ENCODE data around the gene LDLRAD3. TPM values are rescaled to one million over a fixed set of nuclear protein-coding genes. Genes with fewer than 3 reads are reported as not detected.

LDLRAD3 gene
- polyA plus RNA-seq, 1 of the 3 experiments (the other 2 are of a cell fraction): 10.6 TPM

- H3K9me2 ChIP-seq: no peaks in the 10 kb centered on the region
- WGBS (ENCODE audit: low lambda C conversion rate): 90% methylated on average over 3 of the region's 3 CpGs
- H3K36me3 ChIP-seq (replicated peaks in 1 of 2; ENCODE audit: control insufficient read depth in 1 of 2, insufficient read depth in 2 of 2, low read length in 1 of 2): no peaks in the 10 kb centered on the region
- no peak overlapping the region for H3K27ac ChIP-seq (ENCODE audit: low read depth in 2 of 2, low read length in 1 of 2)
- no peaks in the 10 kb centered on the region for H3K4me1 ChIP-seq (ENCODE audit: control insufficient read depth in 1 of 2, insufficient read depth in 2 of 2, low read depth in 1 of 2, low read length in 1 of 2)
- no peak overlapping the region for H2AFZ ChIP-seq (ENCODE audit: low read depth)
- H4K20me1 ChIP-seq (ENCODE audit: insufficient read depth): no peaks in the 10 kb centered on the region
- no peak overlapping the region for H3K4me3 ChIP-seq (ENCODE audit: low read depth in 2 of 2, low read length in 1 of 2)
- ChIA-PET CTCF (interaction anchor here (0.9 to 1.7 kb wide), 4 partner anchors 9 to 60 kb away, joined by 3 to 7 read pairs (median 5); no protein-coding TSS in a partner anchor), POLR2A (no interaction called here)
- H3F3A ChIP-seq (replicated peaks; ENCODE audit: insufficient read depth): no peaks in the 10 kb centered on the region
- no peak overlapping the region for H3K4me2 ChIP-seq
- no peaks in the 10 kb centered on the region for H3K9me3 ChIP-seq
- no peaks in the 10 kb centered on the region for H3K79me2 ChIP-seq (ENCODE audit: insufficient read depth)
- no peak for DNase-seq
- no peak for TF ChIP-seq SMC3 (IDR thresholded peaks at IDR 0.05; ENCODE audit: low read depth, low read length)
- TF ChIP-seq JUND (IDR thresholded peaks at IDR 0.05): no peak
- TF ChIP-seq YY1 (IDR thresholded peaks at IDR 0.05; ENCODE audit: low read depth): no peak
- TF ChIP-seq FOXM1 (IDR thresholded peaks at IDR 0.05; ENCODE audit: low read depth): no peak
- TF ChIP-seq USF2 (IDR thresholded peaks at IDR 0.05; ENCODE audit: borderline replicate concordance, low read depth, low read length): no peak
- no peak for TF ChIP-seq FOXJ3 (CRISPR knock-in tag; IDR thresholded peaks at IDR 0.05)
- no peak overlapping the region for H3K9ac ChIP-seq
- no peaks in the 10 kb centered on the region for H3K27me3 ChIP-seq (ENCODE audit: insufficient read depth)
Observed at GRCh38 chr11:36205536-36205935, 261.7 kb downstream of the LDLRAD3 start.

GRCh38 chr11:36210529-36210928, 266.7 kb downstream of the LDLRAD3 start:
- H3K79me2 ChIP-seq (ENCODE audit: insufficient read depth): no peaks in the 10 kb centered on the region
- H3K4me2 ChIP-seq: no peak overlapping the region
- no peaks in the 10 kb centered on the region for H3K36me3 ChIP-seq (replicated peaks in 1 of 2; ENCODE audit: control insufficient read depth in 1 of 2, insufficient read depth in 2 of 2, low read length in 1 of 2)
- H3K9me3 ChIP-seq: no peaks in the 10 kb centered on the region
- no peak for TF ChIP-seq POLR2AphosphoS5 (IDR thresholded peaks at IDR 0.05; ENCODE audit: low read depth, low read length)
- no peak for TF ChIP-seq FOXM1 (IDR thresholded peaks at IDR 0.05; ENCODE audit: low read depth)
- no peak for TF ChIP-seq TAF1 (IDR thresholded peaks at IDR 0.05; ENCODE audit: borderline replicate concordance, low read depth, low read length)
- no peak for TF ChIP-seq SMC3 (IDR thresholded peaks at IDR 0.05; ENCODE audit: low read depth, low read length)
- no peak for TF ChIP-seq ELF1 (IDR thresholded peaks at IDR 0.05)
- TF ChIP-seq YY1 (IDR thresholded peaks at IDR 0.05; ENCODE audit: low read depth): no peak
- TF ChIP-seq JUND (IDR thresholded peaks at IDR 0.05): no peak
- no peak for TF ChIP-seq ZBTB33 (IDR thresholded peaks at IDR 0.05; ENCODE audit: borderline replicate concordance, low read depth)
- H4K20me1 ChIP-seq (ENCODE audit: insufficient read depth): no peaks in the 10 kb centered on the region
- no peak overlapping the region for H3K9ac ChIP-seq
- DNase-seq: no peak
- no peaks in the 10 kb centered on the region for H3K27me3 ChIP-seq (ENCODE audit: insufficient read depth)
- no peaks in the 10 kb centered on the region for H3F3A ChIP-seq (replicated peaks; ENCODE audit: insufficient read depth)
- H3K4me1 ChIP-seq (ENCODE audit: control insufficient read depth in 1 of 2, insufficient read depth in 2 of 2, low read depth in 1 of 2, low read length in 1 of 2): peaks cover 0 to 8% of the 10 kb centered on the region in 2 experiments; a peak in 1 of 4 replicates
- 96% methylated on average over 2 of the region's 2 CpGs for WGBS (ENCODE audit: low lambda C conversion rate)
- POLR2A ChIA-PET: interaction anchor here (0.6 kb wide), 1 partner anchor 192 kb away, joined by 3 read pairs; no protein-coding TSS in a partner anchor
- no peak overlapping the region for H2AFZ ChIP-seq (ENCODE audit: low read depth)
- CTCF ChIA-PET: interaction anchor here (0.7 to 1.2 kb wide), 3 partner anchors 9 to 389 kb away, joined by 3 to 6 read pairs (median 3); no protein-coding TSS in a partner anchor
- no peak overlapping the region for H3K27ac ChIP-seq (ENCODE audit: low read depth in 2 of 2, low read length in 1 of 2)
- H3K9me2 ChIP-seq: no peaks in the 10 kb centered on the region
- H3K4me3 ChIP-seq (ENCODE audit: low read depth in 2 of 2, low read length in 1 of 2): no peak overlapping the region

All from SK-N-SH (cell line).